ENCODE data around the gene PRUNE2.

DNA sequence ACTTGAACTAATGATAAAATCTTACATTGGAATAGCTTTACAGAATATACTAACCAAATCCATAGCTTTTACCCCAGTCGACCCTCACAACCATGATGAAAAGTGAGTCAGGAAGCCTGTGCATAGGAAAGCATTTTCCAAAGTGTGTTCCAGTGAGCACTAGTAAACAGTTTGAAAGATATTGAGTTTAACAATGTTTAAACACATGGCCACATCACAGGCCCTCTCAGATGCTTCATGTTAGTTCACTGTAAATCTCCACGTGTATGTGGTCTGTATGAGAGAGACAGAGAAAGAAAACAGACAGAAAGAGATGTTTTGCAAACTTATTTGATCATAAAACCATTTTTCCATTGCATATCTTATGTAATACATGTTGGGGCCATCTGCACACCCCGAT is 27.0 kb downstream of the PRUNE2 start:
- TF ChIP-seq, protein P1, sequence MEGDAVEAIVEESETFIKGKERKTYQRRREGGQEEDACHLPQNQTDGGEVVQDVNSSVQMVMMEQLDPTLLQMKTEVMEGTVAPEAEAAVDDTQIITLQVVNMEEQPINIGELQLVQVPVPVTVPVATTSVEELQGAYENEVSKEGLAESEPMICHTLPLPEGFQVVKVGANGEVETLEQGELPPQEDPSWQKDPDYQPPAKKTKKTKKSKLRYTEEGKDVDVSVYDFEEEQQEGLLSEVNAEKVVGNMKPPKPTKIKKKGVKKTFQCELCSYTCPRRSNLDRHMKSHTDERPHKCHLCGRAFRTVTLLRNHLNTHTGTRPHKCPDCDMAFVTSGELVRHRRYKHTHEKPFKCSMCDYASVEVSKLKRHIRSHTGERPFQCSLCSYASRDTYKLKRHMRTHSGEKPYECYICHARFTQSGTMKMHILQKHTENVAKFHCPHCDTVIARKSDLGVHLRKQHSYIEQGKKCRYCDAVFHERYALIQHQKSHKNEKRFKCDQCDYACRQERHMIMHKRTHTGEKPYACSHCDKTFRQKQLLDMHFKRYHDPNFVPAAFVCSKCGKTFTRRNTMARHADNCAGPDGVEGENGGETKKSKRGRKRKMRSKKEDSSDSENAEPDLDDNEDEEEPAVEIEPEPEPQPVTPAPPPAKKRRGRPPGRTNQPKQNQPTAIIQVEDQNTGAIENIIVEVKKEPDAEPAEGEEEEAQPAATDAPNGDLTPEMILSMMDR (IDR thresholded peaks at IDR 0.05): no peak
- TF ChIP-seq POLR2A (IDR thresholded peaks at IDR 0.05): no peak

Data from breast epithelium (tissue), 3 donors.